ENCODE measurements around the gene P2RX3.

DNA sequence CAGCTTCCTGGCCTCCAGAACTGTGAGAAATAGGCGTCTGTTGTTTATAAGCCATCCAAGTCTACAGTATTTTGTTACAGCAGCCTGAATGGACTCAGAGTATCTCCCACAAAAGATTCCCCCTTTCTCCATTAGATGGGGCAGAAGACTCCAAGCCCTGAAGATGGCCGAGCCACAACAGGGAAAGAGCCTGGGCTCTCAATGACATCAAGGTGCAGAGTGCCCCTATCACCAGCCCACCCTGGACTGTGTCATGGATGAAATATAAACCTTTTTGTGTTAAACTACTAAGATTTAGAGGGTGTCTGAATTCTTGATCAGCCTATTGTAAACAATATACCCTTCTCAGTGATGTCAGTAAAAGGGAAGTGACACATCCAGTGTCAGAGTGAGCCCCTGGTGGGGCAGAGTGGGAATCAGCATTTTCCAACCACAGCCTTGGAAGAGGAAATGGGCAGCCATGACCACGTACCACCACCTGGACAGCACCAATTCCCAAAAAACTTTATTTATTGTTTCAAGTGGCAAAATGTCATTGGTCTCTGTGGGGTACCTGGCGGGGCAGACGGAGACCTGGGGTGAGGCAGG is 38.9 kb upstream of the P2RX3 start:
- TF ChIP-seq, protein P1, sequence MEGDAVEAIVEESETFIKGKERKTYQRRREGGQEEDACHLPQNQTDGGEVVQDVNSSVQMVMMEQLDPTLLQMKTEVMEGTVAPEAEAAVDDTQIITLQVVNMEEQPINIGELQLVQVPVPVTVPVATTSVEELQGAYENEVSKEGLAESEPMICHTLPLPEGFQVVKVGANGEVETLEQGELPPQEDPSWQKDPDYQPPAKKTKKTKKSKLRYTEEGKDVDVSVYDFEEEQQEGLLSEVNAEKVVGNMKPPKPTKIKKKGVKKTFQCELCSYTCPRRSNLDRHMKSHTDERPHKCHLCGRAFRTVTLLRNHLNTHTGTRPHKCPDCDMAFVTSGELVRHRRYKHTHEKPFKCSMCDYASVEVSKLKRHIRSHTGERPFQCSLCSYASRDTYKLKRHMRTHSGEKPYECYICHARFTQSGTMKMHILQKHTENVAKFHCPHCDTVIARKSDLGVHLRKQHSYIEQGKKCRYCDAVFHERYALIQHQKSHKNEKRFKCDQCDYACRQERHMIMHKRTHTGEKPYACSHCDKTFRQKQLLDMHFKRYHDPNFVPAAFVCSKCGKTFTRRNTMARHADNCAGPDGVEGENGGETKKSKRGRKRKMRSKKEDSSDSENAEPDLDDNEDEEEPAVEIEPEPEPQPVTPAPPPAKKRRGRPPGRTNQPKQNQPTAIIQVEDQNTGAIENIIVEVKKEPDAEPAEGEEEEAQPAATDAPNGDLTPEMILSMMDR (conservative IDR thresholded peaks at IDR 0.05), result no peak
- TF ChIP-seq EZH2 (IDR thresholded peaks at IDR 0.05; ENCODE audit: low read depth), result no peak

Data from PC-9 (cell line).